Measurements from ENCODE around the gene SEPSECS. TPM values are rescaled to one million over a fixed set of nuclear protein-coding genes. Genes with fewer than 3 reads are reported as not detected.

The SEPSECS gene
- total and polyA plus RNA-seq, 2 experiments from 2014 or later = 1.2 to 4.7 TPM

GRCh38 chr4:25107827-25108516 is 52.3 kb downstream of the SEPSECS start (continued):
- TF ChIP-seq REST (IDR thresholded peaks at IDR 0.05; ENCODE audit: unreplicated experiment) (no peak), EZH2phosphoT487 (IDR thresholded peaks at IDR 0.05; ENCODE audit: unreplicated experiment) (no peak), ZNF114 (CRISPR knock-in tag; IDR thresholded peaks at IDR 0.05) (no peak), STAT1 (IDR thresholded peaks at IDR 0.05; ENCODE audit: unreplicated experiment) (no peak)

- no peak overlapping the region for H3K4me2 ChIP-seq
- Mint-ChIP-seq H3K4me3 (no peak overlapping the region), H3K27me3 (ENCODE audit: insufficient read depth, low read depth, poor library complexity) (peaks cover 1% of the 10 kb centered on the region), H3K27ac (no peak overlapping the region), H3K9me3 (peaks cover 3% of the 10 kb centered on the region; the same call in 2 of the 3 replicates), H3K4me1 (no peaks in the 10 kb centered on the region), H3K36me3 (ENCODE audit: low read depth) (no peaks in the 10 kb centered on the region)
- H3F3A ChIP-seq (replicated peaks; ENCODE audit: low read depth) = no peaks in the 10 kb centered on the region
- H3K9me2 ChIP-seq (ENCODE audit: insufficient read depth) = peaks cover 7% of the 10 kb centered on the region; the same call in 1 of the 2 replicates
- no peak overlapping the region for H3K4me3 ChIP-seq
- H3K27me3 ChIP-seq (ENCODE audit: insufficient read depth) = no peaks in the 10 kb centered on the region
- TF ChIP-seq POLR2AphosphoS5 (IDR thresholded peaks at IDR 0.05; ENCODE audit: low read depth) = no peak
- no peak for TF ChIP-seq ZNF114 (CRISPR knock-in tag; IDR thresholded peaks at IDR 0.05)
- no peak for TF ChIP-seq ZNF331 (CRISPR knock-in tag; IDR thresholded peaks at IDR 0.05; ENCODE audit: low read depth)
- TF ChIP-seq ETS1 (IDR thresholded peaks at IDR 0.05) = no peak
- no peak for TF ChIP-seq STAT1 (IDR thresholded peaks at IDR 0.05; ENCODE audit: unreplicated experiment)
- no peak for TF ChIP-seq CTCF (conservative IDR thresholded peaks at IDR 0.05; ENCODE audit: low read depth in 2 of 2)
- H3K27ac ChIP-seq (ENCODE audit: low read depth) = no peak overlapping the region
- no peak overlapping the region for H2AFZ ChIP-seq
- H4K20me1 ChIP-seq (replicated peaks; ENCODE audit: insufficient read depth) = no peaks in the 10 kb centered on the region
- DNase-seq (ENCODE audit: low spot score) = no peak
- no peak for ATAC-seq
- H3K36me3 ChIP-seq (ENCODE audit: insufficient read depth) = no peaks in the 10 kb centered on the region
- no peaks in the 10 kb centered on the region for H3K79me2 ChIP-seq (replicated peaks; ENCODE audit: insufficient read depth)
- H3K4me1 ChIP-seq (ENCODE audit: insufficient read depth) = no peaks in the 10 kb centered on the region
Measured at GRCh38 chr4:25106363-25107151, 53.7 kb downstream of the SEPSECS start.
